K562 (cell line): ENCODE measurements around the gene EGLN3.

Experiments used
- COPS2 ChIP-seq: fragments of 450-650 bp; conservative IDR thresholded peaks from 2 replicates; pipeline ENCODE4 v1.6.1; 2016; ENCODE audit warnings: mild to moderate bottlenecking, moderate library complexity
- CREM ChIP-seq: IDR thresholded peaks from 2 replicates; pipeline ENCODE4 v1.6.1; 2014; ENCODE audit warnings: antibody characterized with exemption, low read depth
- FIP1L1 ChIP-seq: fragments of 200-400 bp; formaldehyde crosslinking; IDR thresholded peaks from 2 replicates; pipeline ENCODE4 v1.6.1; 2018; ENCODE audit warnings: mild to moderate bottlenecking, low read depth, low read length; ENCODE audit not compliant: poor library complexity, severe bottlenecking
- LARP7 ChIP-seq: fragments of 450-650 bp; IDR thresholded peaks from 2 replicates; pipeline ENCODE4 v1.6.1; 2016
- POLR2AphosphoS5 ChIP-seq: IDR thresholded peaks from 2 replicates; pipeline ENCODE4 v1.6.1; 2011; ENCODE audit warnings: mild to moderate bottlenecking, low read depth, low read length, moderate library complexity; ENCODE audit not compliant: control insufficient read depth, insufficient read depth
- RCOR1 ChIP-seq, 2 experiments: IDR thresholded peaks; 2 replicates each; pipeline ENCODE4 v1.6.1; 2012; ENCODE audit warnings: low read depth in 2 of 2, low read length in 2 of 2, borderline replicate concordance in 1 of 2, improper control_type of control experiment in 1 of 2
- RREB1 ChIP-seq: fragments of 250-450 bp; sonication (Bioruptor Pico); IDR thresholded peaks from 2 replicates; pipeline ENCODE4 v1.4.0; 2020
- SIX5 ChIP-seq, 2 experiments: IDR thresholded peaks; 2 replicates each; pipeline ENCODE4 v1.6.1; 2011; ENCODE audit warnings: low read length in 2 of 2, borderline replicate concordance in 1 of 2, low read depth in 1 of 2, mild to moderate bottlenecking in 1 of 2, moderate library complexity in 1 of 2; ENCODE audit not compliant: insufficient read depth in 1 of 2
- SMAD4 ChIP-seq: fragments of 250-450 bp; sonication (Bioruptor Pico); conservative IDR thresholded peaks from 2 replicates; pipeline ENCODE4 v1.8.0; 2021; ENCODE audit warnings: inconsistent platforms, mild to moderate bottlenecking, moderate library complexity
- TF ChIP-seq, protein P1 (sequence below), 3 experiments: IDR thresholded peaks in 2 of 3; conservative IDR thresholded peaks in 1 of 3; 2 replicates each; pipeline ENCODE4 v1.5.1; 2011 to 2012; ENCODE audit warnings: low read length in 3 of 3, mild to moderate bottlenecking in 3 of 3, control low read depth in 2 of 3, improper control_type of control experiment in 1 of 3, inconsistent platforms in 1 of 3, low read depth in 1 of 3, mixed read lengths in 1 of 3, moderate library complexity in 1 of 3; ENCODE audit not compliant: insufficient read depth in 2 of 3
- TF ChIP-seq, protein P2 (sequence below), 2 experiments: fragments of 450-650 bp; formaldehyde crosslinking in 1 of 2; IDR thresholded peaks; 2 replicates each; pipeline versions ENCODE4 v1.4.0 to v1.6.1; 2014 to 2020; ENCODE audit warnings: mild to moderate bottlenecking in 2 of 2, borderline replicate concordance in 1 of 2, low read depth in 1 of 2

GRCh38 chr14:33958605-33959226 lies 7.8 kb upstream of the EGLN3 start:
- TF ChIP-seq, protein P1, sequence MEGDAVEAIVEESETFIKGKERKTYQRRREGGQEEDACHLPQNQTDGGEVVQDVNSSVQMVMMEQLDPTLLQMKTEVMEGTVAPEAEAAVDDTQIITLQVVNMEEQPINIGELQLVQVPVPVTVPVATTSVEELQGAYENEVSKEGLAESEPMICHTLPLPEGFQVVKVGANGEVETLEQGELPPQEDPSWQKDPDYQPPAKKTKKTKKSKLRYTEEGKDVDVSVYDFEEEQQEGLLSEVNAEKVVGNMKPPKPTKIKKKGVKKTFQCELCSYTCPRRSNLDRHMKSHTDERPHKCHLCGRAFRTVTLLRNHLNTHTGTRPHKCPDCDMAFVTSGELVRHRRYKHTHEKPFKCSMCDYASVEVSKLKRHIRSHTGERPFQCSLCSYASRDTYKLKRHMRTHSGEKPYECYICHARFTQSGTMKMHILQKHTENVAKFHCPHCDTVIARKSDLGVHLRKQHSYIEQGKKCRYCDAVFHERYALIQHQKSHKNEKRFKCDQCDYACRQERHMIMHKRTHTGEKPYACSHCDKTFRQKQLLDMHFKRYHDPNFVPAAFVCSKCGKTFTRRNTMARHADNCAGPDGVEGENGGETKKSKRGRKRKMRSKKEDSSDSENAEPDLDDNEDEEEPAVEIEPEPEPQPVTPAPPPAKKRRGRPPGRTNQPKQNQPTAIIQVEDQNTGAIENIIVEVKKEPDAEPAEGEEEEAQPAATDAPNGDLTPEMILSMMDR (IDR thresholded peaks at IDR 0.05 in 2 of 3, conservative IDR thresholded peaks at IDR 0.05 in 1 of 3; ENCODE audit: insufficient read depth in 2 of 3, low read depth in 1 of 3, low read length in 3 of 3): no peak
- no peak for TF ChIP-seq SIX5 (IDR thresholded peaks at IDR 0.05; ENCODE audit: borderline replicate concordance in 1 of 2, insufficient read depth in 1 of 2, low read depth in 1 of 2, low read length in 2 of 2)
- TF ChIP-seq, protein P2, sequence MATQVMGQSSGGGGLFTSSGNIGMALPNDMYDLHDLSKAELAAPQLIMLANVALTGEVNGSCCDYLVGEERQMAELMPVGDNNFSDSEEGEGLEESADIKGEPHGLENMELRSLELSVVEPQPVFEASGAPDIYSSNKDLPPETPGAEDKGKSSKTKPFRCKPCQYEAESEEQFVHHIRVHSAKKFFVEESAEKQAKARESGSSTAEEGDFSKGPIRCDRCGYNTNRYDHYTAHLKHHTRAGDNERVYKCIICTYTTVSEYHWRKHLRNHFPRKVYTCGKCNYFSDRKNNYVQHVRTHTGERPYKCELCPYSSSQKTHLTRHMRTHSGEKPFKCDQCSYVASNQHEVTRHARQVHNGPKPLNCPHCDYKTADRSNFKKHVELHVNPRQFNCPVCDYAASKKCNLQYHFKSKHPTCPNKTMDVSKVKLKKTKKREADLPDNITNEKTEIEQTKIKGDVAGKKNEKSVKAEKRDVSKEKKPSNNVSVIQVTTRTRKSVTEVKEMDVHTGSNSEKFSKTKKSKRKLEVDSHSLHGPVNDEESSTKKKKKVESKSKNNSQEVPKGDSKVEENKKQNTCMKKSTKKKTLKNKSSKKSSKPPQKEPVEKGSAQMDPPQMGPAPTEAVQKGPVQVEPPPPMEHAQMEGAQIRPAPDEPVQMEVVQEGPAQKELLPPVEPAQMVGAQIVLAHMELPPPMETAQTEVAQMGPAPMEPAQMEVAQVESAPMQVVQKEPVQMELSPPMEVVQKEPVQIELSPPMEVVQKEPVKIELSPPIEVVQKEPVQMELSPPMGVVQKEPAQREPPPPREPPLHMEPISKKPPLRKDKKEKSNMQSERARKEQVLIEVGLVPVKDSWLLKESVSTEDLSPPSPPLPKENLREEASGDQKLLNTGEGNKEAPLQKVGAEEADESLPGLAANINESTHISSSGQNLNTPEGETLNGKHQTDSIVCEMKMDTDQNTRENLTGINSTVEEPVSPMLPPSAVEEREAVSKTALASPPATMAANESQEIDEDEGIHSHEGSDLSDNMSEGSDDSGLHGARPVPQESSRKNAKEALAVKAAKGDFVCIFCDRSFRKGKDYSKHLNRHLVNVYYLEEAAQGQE (IDR thresholded peaks at IDR 0.05; ENCODE audit: borderline replicate concordance): no peak
- TF ChIP-seq, protein P2 (CRISPR knock-in tag; IDR thresholded peaks at IDR 0.05; ENCODE audit: low read depth): no peak
- no peak for TF ChIP-seq POLR2AphosphoS5
- no peak for TF ChIP-seq FIP1L1
- no peak for TF ChIP-seq LARP7
- no peak for TF ChIP-seq RREB1 (CRISPR knock-in tag)
- TF ChIP-seq COPS2: no peak
- TF ChIP-seq RCOR1 (IDR thresholded peaks at IDR 0.05; ENCODE audit: borderline replicate concordance in 1 of 2, low read depth in 2 of 2, low read length in 2 of 2): peak in 1 of 2 experiments; percentile 88; a peak in 3 of 4 replicates
- no peak for TF ChIP-seq CREM
- no peak for TF ChIP-seq SMAD4 (CRISPR knock-in tag)
